Lower leg skin (tissue), 3 donors: ENCODE data around the gene PPP2R5B.

ENCODE experiments used
- CTCF ChIP-seq, 3 donors: fragments of 450-650 bp; IDR thresholded peaks; one replicate each; pipeline ENCODE4 v1.5.1; 2016; ENCODE audit warnings: antibody characterized with exemption in 3 of 3, mild to moderate bottlenecking in 3 of 3, moderate library complexity in 2 of 3
- POLR2A ChIP-seq, 2 donors: fragments of 450-650 bp; IDR thresholded peaks; one replicate each; pipeline ENCODE4 v1.6.1; 2016 to 2017; ENCODE audit warnings: antibody characterized with exemption in 2 of 2, mild to moderate bottlenecking in 1 of 2, moderate library complexity in 1 of 2

DNA sequence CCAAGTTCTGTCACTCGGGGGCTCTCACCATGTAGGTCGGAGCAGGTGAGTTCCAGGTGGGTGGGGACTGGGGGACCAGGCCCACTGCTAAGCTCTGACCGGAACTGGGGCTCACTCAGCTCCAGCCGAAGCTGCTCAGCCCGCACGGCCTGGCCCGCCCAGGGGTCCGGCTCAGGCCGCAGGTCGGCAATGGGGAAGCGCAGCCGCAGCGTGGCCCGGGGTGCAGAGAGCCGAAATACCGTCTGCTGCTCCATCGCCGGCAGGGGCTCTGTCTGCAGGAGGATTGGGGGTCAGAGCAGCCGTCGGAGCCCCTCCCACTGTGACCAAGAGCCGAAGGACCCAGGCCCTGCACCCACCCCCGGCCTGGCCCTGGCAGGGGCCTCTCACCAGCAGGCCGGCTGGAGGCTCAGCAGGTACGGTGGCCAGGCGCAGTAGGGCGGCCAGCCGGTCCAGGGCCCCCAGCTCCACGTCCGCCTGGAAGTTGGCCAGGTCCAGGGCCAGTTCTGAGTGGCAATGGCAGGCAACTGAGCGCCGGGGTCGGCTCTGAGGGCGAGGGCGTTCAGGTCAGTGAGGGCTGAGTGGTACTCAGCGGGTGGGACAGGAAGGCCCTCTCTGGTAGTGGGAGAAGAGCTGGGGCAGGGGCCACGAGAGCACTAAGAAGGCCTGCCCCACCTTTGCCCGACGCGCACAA is 14.7 kb upstream of the PPP2R5B start:
- no peak for TF ChIP-seq CTCF (IDR thresholded peaks at IDR 0.05)
- TF ChIP-seq POLR2A (IDR thresholded peaks at IDR 0.05), result no peak
